T follicular helper cell (primary cell): Measurements from ENCODE around the gene ROGDI.
A peak's percentile ranks its signal among the peaks of the same experiment; 100 is the strongest.

Experiments
- DNase-seq: peaks from one replicate; pipeline ENCODE4 v3.0.0-alpha.2; 2020; ENCODE audit warnings: low read depth
- total RNA-seq, 2 experiments: gene quantifications; one replicate each; lab custom pipeline; 2026; lab: John Stamatoyannopoulos, UW

The ROGDI gene, protein sequence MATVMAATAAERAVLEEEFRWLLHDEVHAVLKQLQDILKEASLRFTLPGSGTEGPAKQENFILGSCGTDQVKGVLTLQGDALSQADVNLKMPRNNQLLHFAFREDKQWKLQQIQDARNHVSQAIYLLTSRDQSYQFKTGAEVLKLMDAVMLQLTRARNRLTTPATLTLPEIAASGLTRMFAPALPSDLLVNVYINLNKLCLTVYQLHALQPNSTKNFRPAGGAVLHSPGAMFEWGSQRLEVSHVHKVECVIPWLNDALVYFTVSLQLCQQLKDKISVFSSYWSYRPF
- total RNA-seq, result 1.1 to 4.9 reads per million in 2 experiments

DNA sequence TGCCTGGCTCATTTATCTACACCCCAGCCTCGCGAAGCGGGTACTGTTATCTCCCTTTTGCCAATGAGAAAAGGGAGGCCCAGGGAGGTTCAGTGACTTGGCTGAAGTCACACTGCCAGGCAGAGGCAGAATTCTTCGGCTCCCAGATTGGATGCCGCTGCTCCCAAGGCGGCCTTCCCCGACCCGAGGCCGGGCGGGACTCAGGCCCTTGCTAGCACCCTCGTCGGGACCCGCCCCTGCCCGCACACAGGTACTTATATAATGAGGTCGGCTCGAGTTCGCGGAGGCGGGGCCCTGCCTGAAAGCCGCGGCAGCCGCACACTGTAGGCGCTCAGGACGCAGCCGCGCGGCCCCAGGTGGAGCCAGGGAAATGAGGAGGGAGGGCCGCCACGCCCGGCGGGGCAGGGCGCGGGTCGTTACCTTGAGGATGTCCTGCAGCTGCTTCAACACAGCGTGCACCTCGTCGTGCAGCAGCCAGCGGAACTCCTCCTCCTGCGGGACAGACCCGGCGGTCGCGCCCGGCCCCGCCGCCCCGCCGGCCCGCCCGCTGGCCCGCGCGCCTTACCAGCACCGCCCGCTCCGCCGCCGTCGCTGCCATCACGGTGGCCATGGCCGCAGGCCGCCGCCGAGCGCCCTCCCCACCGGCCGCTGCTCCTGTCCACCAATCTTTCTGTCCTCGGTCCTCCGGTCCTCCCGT is at the start of gene ROGDI:
Gene ROGDI (minus strand): TSS at position 672 of the 697 bp plus-strand sequence. CDS start 62 bp downstream, at position 610.
- DNase-seq, result peak; percentile 77

DNA sequence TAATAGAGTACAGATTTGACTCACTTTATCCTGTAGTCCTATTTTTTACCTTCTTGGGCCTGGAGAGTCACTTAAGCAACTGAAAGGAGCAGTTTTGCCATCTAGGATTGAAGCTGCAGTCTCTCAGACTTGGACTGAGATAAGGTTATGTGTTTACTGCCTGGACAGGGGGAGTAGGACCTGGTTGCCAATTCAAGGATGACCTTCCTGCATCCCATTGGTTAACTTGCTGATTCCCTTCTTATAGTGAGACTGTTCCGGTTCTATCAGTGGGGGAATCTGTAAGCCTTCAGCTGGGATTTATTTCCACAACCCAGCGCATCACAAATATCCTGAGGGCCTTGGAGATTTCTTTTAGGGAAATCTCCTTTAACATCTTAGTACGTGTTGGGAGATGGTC is 47.8 kb upstream of the ROGDI start:
- DNase-seq, result no peak

DNA sequence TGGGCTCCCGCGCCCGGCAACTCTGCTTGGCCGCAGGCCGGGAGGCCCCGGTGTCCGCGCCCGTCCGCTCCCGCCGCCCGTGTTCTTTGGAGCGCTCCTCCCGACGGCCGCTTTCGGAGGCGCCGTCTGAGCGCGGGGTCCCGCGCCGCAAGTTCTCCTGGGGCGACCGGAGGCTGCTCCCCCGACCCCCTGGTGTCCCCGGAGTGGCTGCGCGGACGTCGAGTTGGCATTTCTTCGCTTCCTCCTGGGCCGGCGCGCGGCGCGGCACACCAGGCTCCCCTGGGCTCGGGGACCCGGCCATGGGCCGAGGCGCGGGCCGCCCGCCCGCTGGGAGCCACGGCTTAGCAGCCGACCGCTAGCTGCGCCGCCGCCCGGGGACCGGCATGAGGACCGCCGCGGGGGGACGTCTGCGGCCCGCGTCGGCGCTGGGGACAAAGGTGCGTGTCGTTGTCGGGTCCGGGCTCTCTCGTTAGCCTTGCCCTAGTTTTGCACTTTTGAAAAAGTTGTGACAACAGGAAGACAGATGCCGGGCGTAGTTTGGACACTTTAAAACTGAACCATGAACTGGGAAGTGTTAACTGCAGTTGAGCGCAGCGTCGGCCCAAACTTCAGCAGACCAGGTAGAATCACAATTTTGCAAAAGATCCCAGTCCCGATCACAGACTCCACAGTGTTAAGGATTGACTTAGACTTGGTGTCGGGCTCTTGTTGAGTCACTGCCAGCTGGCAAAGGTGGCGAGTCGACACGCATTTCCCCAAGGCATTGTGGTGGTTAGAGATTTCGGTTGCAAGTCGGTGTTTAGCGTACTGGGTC is 45.5 kb upstream of the ROGDI start:
- DNase-seq, result peak; percentile 21

DNA sequence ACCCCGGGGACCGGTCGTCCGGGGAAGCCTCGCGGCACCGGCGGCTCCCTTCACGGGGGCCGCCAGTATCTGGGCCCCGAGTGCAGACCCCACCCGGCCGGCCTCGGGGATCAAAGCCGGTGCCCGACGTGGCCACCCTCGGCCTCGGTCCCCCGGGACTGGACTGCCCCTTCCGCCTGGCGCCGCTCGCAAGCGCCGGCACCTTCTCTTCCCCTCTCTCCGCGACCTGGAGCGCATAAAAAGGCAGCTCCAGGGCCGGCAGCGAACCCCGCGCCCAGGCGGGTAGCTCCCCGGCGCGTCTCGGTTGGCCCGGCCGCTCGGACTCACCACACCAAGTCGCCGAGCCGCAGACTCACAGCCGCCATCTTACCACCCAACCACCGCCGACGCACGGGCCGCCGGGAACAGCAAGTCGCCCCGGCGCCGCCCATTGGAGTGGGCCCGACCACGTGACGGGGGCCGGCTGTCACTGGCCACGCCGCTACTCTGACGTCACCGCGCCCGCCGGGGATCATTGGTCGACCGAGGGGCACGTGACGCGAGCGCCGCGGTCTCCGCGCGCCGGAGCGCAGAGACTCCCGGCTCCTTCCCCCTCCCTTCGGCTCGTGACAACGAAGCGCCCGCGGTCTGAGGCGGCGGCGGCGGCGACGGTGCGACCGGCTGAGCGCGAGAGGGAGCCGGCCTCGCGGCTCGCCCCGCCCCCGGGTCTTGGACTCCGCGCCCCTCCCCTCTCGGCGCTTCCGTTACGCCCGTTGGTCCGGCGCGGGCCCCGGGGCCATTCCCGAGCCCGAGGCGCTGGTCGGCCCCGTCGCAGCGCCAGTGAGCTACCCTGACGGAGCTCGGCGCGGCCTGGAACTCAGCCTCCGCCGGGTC is 44.7 kb upstream of the ROGDI start, which contains the start of the genes GLYR1 and UBN1:
Gene GLYR1 (minus strand): TSS at position 388 of the 873 bp plus-strand sequence. CDS start 23 bp downstream, at position 365.
Gene UBN1 (plus strand): TSS at position 581 of the 873 bp plus-strand sequence. CDS start 5,437 bp downstream, outside the sequence.
- peak; percentile 99 for DNase-seq

DNA sequence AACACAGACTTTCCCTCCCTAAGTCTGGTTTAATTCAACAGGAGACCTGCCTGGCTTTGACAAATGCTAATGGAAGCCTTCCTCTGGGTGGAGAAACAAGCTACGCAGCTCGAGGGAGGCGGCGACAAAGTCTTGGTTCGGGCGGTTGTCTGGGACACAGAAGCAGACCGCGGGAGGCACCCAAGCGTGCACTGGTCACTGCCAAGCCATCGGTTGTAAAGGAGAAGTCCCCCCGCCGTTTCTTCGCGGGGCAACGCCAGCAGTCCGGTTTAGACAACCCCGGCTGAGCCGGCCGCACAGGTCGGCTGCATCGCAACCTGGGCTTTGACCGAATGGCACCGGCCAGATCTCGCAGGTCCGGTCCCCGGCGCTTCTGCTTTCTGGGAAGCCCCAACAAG is 44.1 kb upstream of the ROGDI start:
- DNase-seq, result no peak

DNA sequence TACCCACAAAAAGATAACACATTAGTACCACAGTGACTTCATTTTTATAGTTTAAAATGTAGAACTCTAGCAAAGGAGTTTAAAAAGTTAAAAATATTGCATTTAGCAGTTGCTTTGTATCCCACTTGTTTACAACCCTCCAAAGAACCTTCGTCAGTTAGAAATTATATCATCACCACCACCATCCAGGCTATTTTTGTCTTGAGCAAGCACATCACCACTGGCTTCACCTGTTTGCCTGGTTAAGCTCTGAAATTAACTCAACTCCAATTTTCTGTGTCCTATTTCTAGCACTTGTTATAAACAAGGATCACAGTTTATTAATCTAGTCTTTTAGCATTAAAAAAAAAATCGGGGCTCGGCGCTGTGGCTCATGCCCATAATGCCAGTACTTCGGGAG is 38.6 kb upstream of the ROGDI start:
- DNase-seq, result no peak

DNA sequence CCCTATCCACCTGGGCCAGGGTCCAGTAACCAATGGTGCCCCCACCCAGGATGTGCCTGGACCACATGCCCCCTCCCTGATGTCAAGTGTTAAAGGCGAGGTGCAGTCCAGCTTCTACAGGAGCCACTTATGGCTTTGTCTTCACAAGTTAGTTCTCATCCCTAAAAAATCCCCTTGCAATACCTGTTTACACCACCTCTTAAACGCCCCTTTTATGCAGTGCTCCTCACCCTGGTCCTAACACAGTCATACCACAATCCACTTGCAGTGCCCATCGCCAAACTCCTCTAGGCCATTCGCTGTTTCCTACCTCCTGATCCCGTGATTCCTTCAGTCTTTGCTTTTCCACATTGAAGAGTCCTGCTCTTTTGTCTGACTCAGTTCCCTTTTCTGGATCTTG is 37.5 kb upstream of the ROGDI start:
- no peak for DNase-seq

DNA sequence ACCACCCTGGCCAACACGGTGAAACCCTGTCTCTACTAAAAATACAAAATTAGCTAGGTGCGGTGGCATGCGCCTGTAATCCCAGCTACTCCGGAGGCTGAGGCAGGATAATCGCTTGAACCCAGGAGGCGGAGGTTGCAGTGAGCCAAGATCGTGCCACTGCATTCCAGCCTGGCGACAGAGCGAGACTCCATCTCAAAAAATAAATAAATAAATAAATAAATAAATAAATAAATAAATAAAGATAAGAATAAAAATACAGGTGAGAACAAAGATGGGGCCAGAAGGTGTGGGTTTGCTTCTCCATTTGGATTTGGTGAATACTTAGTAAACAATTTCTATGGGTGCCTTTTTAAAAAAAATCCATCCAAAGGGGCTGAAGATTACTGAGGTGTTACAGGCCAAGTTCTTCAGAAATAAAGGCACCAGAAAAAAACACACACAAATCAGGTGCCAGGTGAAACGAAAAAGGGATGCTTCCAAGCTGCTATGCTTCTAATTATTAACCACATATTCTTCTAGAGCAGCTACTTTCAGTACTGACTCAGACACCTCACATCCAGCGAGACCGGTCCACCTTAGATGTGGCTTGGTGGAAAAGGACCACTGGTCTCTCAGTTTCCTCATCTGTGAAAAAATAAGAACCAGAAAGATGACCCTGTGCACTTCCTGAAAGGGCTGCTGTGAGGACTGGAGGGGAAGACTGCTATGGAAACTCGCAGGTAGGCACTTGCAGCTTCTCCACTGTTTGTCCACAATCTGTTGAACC is 35.5 kb upstream of the ROGDI start:
- DNase-seq, result no peak

DNA sequence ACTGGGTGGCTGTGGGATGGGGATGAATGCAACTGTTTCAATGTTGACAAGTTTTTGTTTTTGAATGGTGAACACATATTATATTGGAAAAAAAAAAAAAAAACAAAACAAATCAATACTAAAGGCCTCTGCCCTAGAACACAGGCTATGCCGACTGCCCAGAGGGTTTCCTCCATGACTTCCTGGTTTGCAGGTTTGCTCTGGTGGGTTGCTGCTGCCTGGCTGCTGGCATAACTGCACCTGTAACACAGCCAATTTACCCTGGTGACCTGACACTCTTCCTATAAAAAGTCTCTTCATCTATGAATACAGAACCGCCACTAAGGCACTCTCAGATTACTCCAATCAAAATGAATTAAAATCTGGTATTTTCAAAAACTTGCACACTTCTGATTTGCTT is 34.3 kb upstream of the ROGDI start:
- no peak for DNase-seq

DNA sequence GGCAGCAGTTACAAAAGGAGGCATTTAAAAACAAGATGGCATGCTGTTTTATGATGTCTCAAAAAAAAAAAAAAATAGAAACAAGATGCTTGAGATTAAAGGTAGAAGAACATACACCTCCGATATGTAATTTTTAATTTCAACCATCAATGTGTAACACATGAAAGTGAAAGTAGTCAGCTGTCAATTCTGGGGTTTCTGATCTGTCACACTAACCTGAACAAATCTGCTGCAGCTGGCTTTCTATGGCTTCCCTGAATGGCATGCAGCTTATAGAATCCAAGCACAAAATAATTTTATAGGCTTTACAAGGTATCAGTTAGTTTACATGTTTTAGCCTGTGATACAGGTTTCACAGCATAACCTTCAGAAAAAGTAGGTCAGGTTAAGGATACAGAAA is 31.2 kb upstream of the ROGDI start:
- no peak for DNase-seq

DNA sequence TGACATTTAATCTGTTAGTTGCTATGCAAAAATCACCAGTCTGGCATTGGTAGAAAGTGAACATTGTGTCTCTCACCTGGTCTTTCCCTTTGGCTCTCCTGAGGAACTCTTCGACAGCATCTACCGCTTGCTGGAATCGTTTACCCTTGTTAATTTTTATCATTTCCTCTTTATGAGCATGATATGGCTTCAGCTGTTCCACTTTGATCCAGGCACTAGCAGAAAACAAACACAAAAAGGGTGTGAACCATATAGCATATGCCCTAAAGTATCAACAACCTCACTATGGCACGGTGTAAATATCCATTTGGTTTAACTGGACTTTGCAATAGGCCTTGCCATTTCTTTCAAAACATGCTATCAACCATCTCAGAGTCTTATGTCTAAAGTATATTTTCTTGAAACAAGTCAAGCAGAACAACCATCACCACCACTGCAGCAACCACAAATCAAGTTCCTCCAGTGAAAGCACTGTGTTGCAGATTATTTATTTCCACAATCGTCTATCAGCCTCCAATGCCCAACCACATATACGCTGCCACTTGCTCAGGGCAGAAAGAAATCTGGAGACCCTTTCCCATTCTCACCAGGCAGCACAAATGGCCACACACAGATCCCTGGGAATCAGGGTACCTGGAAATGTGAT is 30.4 kb upstream of the ROGDI start:
- no peak for DNase-seq

DNA sequence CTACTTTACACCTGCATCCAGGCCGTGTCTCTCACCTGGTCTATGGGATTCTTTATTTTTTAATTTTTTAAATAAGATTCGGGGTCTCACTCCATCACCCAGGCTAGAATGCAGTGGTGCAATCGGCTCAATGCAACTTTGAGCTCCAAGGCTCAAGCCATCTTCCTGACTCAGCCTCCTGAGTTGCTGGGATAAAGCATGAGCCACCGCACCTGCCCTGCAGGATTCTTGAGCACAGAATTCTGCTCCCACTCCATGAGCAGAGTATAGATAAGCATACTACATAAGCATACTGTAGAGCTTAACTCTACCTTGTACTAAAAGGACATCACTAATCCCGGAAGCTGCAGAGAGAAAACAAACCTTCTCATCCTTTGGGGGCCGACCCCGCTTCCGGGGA is 29.2 kb upstream of the ROGDI start:
- DNase-seq, result no peak

DNA sequence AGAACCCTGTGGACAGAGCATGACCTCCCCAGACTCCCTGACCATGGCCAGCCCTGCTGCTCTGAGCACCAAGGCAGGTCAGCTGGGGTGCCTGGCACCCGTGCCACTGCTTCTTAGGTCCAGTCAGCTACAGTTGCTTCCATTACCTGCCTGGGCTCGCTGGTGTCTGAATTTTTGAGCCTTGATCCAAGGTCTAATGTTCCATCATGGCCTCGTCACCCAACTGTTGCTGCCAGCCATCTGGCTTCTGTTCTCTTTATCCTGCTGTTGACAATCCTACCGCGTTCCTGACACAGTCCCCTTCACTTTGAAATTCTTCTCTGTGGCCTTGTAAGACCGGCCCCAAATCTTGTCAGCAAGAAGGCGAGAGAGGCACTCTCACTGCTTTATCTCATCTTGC is 28.0 kb upstream of the ROGDI start:
- no peak for DNase-seq

DNA sequence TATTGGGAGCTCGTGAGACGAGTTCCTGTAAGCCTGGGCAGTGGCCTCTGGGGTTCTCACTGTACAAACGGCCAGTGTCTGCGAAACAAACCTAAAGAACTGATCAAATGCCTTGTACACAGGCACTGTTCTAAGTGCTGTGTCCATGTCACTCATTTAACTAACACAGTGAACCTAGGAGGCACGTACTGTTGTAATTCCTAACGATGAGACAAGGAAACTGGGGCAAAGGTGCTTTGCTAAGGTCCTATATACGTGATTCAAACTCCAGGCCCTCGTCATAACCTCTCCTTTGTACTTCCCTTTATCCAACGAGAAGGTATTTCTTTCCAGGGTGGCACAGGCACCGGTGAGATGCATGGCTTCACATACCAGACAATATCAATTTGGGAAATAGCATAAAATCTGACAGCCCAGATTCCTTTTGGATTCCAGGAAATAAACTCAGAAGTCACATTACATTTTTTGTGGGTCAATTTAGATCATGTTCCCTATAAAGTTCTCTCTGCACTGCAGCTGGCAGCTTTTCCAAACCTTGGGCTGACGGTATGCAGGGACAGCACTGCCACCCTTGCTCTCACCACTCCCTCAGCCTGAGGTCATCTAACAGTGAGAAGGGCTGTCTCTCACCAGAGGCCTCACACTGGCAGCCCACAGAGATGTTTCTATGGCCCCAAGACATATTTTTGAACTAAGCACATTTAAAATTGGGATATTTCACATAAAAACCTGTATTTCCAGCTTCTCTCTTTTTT is 26.3 kb upstream of the ROGDI start:
- no peak for DNase-seq

DNA sequence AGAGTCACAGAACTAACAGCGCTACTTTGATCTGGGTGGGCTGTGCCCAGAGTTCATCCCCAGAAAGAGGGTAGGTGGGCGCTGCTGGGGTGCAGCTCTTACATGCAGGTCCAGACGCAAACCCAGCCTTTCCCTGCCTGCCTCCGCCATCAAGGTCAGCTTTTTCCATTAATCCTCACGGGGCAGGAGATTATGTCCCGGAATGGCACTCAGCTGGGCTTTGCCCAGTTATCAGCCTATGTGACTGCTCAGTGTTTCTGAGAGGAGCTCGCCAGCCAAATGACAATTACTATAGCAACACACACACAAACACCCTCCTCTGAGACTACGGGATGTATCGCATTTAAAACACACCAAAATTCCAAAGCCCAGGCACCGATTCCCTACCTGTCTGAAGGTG is 24.5 kb upstream of the ROGDI start:
- no peak for DNase-seq

DNA sequence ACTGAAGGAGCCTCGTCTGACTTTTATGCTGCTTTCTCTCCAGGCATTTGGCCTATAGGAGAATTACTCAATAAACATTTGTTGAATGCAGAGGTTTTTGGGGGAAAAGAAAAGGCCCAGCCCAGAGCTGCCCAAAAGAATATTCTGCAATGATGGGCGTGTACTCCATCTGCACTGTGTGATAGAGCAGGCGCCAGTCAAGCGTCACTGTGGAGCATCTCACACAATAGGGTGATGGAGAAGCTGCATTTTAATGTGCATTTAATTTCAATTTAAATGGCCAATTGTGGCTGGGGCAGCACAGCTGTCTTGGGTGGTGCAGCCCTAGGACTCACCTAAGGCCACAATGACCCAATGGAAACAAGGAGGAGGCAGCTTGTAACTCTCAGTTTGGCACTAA is 24.1 kb upstream of the ROGDI start:
- DNase-seq, result no peak

DNA sequence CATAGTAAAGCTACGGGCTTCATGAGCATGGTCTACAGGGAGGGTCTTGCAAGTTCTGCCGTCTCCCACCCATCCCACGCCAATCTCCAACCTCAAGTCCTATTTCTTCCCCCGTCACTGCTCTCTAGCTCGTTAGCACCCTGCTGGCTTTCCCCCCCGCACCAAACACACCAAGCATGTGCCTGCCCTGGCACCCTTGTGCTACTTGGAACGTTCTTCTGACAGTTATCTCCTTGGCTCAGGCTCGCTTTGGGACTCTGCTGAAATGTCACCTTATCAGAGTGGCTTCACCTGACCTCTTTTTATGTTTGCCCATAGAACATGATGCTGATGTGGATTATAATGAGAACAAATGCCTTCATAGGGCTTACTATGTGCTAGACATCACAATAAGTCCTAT is 22.8 kb upstream of the ROGDI start:
- no peak for DNase-seq

DNA sequence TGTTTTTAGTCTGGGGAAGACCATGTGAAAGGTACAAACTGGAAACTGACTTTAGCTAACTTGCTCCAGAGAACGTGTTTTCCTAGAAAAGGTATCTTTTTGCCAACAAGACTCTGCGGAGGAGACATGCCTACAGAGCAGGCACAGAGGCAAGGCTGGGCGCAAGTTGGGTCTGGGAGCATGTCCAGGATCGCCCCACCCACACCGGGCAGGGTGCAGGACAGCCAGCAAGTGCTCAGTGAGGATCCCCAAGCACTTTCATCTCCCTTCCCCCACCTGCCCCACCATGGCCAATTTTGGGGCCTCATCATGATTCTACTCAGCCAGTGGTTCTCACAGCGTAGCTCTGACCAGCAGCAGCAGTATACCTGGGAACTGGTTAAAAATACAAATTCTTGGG is 18.2 kb upstream of the ROGDI start:
- no peak for DNase-seq

DNA sequence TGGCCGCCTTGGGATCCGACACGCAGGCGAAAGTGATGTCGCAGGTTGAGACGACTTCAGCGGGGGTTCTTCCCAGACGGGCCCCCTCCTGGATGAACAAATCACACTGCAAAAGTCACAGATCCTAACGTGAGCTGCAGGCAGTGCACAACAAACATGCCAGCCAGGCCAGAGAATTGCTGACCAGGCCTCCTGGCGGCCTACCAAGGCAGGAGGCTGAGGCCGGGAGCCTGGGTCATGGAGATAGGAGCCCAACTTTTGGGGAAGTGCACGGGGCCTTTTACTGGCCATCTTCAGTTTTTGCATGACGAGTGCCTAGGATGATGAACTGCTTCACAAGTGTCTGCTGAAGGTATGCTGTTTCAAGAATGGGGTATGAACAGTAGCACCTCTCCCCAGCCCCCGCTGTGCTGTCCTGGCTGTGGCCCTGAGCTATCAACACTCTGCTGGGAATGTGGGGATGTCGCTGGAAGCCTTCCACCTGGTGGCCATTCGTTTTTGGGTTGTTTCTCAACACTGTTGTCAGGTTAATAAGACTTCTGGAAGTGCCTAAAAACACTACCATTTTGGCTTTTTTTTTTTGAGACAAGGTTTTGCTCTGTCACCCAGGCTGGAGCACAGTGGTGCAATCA is 12.2 kb upstream of the ROGDI start:
- no peak for DNase-seq
